ENCODE measurements around the gene GNAS. TPM values are rescaled to one million over a fixed set of nuclear protein-coding genes. Genes with fewer than 3 reads are reported as not detected.

GNAS gene
- total RNA-seq, 2 experiments from 2014 or later = 1,022 to 1,326 TPM

- Mint-ChIP-seq H3K36me3 (ENCODE audit: low read depth) (peaks cover 6% of the 10 kb centered on the region), H3K27me3 (peaks cover 41% of the 10 kb centered on the region), H3K27ac (no peak overlapping the region), H3K4me1 (peaks cover 15% of the 10 kb centered on the region), H3K4me3 (no peak overlapping the region), H3K9me3 (peaks cover 4% of the 10 kb centered on the region)
- ChIA-PET CTCF (no interaction called here), POLR2A (no interaction called here)
- DNase-seq = no peak
Observed at GRCh38 chr20:58835231-58835630, 17.3 kb upstream of the GNAS start.

GRCh38 chr20:58836616-58837204 lies 15.8 kb upstream of the GNAS start:
- H3K36me3 Mint-ChIP-seq (ENCODE audit: low read depth) = peaks cover 3% of the 10 kb centered on the region
- ChIA-PET POLR2A (no interaction called here), CTCF (no interaction called here)
- DNase-seq = no peak
- no peaks in the 10 kb centered on the region for H3K9me3 Mint-ChIP-seq
- no peak overlapping the region for H3K27ac Mint-ChIP-seq
- H3K4me1 Mint-ChIP-seq = peaks cover 19% of the 10 kb centered on the region
- peaks cover 55% of the 10 kb centered on the region for H3K27me3 Mint-ChIP-seq
- no peak overlapping the region for H3K4me3 Mint-ChIP-seq

- CTCF ChIA-PET = interaction anchor here (1.2 kb wide), 1 partner anchor 187 kb away, joined by 4 read pairs; the partner anchor contains the start of gene STX16
- no peak for DNase-seq
- H3K36me3 Mint-ChIP-seq (ENCODE audit: low read depth) = peaks cover 1% of the 10 kb centered on the region
- H3K27me3 Mint-ChIP-seq = peaks cover 58% of the 10 kb centered on the region
- H3K9me3 Mint-ChIP-seq = no peaks in the 10 kb centered on the region
- POLR2A ChIA-PET = no interaction called here
- H3K27ac Mint-ChIP-seq = no peak overlapping the region
- H3K4me1 Mint-ChIP-seq = peaks cover 20% of the 10 kb centered on the region
- H3K4me3 Mint-ChIP-seq = no peak overlapping the region
Observed at GRCh38 chr20:58837717-58838116, 14.8 kb upstream of the GNAS start.

GRCh38 chr20:58838174-58838573 lies 14.3 kb upstream of the GNAS start:
- H3K9me3 Mint-ChIP-seq = no peaks in the 10 kb centered on the region
- H3K4me1 Mint-ChIP-seq = peaks cover 20% of the 10 kb centered on the region
- H3K4me3 Mint-ChIP-seq = no peak overlapping the region
- H3K27ac Mint-ChIP-seq = no peak overlapping the region
- peaks cover 1% of the 10 kb centered on the region for H3K36me3 Mint-ChIP-seq (ENCODE audit: low read depth)
- ChIA-PET POLR2A (no interaction called here), CTCF (interaction anchor here (1.2 to 1.4 kb wide), 2 partner anchors 16 to 187 kb away, joined by 3 to 4 read pairs; partner anchors contain the start of gene STX16)
- peaks cover 59% of the 10 kb centered on the region for H3K27me3 Mint-ChIP-seq
- no peak for DNase-seq

- Mint-ChIP-seq H3K4me1 (peaks cover 20% of the 10 kb centered on the region), H3K27me3 (peaks cover 71% of the 10 kb centered on the region), H3K4me3 (no peak overlapping the region), H3K9me3 (no peaks in the 10 kb centered on the region), H3K36me3 (ENCODE audit: low read depth) (peaks cover 1% of the 10 kb centered on the region), H3K27ac (no peak overlapping the region)
- DNase-seq = peak; percentile 38
- ChIA-PET CTCF (interaction anchor here (0.5 to 1.6 kb wide), 7 partner anchors 9 to 358 kb away, joined by 3 to 5 read pairs (median 3); partner anchors contain the start of gene STX16), POLR2A (no interaction called here)
Observed at GRCh38 chr20:58839474-58839874, 13.0 kb upstream of the GNAS start.

- CTCF ChIA-PET = interaction anchor here (0.5 to 1.6 kb wide), 5 partner anchors 189 to 610 kb away, joined by 3 to 5 read pairs (median 4); partner anchors contain the start of gene STX16
- H3K27me3 Mint-ChIP-seq = peaks cover 71% of the 10 kb centered on the region
- DNase-seq = no peak
- POLR2A ChIA-PET = no interaction called here
- H3K36me3 Mint-ChIP-seq (ENCODE audit: low read depth) = peaks cover 1% of the 10 kb centered on the region
- no peak overlapping the region for H3K27ac Mint-ChIP-seq
- no peaks in the 10 kb centered on the region for H3K9me3 Mint-ChIP-seq
- H3K4me1 Mint-ChIP-seq = peaks cover 20% of the 10 kb centered on the region
- no peak overlapping the region for H3K4me3 Mint-ChIP-seq
Observed at GRCh38 chr20:58839991-58840747, 12.3 kb upstream of the GNAS start.

GRCh38 chr20:58840816-58841538 lies 11.5 kb upstream of the GNAS start:
- POLR2A ChIA-PET = no interaction called here
- Mint-ChIP-seq H3K27me3 (peaks cover 75% of the 10 kb centered on the region), H3K4me1 (peaks cover 20% of the 10 kb centered on the region), H3K36me3 (ENCODE audit: low read depth) (peaks cover 1% of the 10 kb centered on the region), H3K27ac (no peak overlapping the region), H3K9me3 (no peaks in the 10 kb centered on the region), H3K4me3 (no peak overlapping the region)
- DNase-seq = no peak
- CTCF ChIA-PET = interaction anchor here (1.6 kb wide), 1 partner anchor 359 kb away, joined by 5 read pairs; no protein-coding TSS in a partner anchor

- DNase-seq = no peak
- peaks cover 20% of the 10 kb centered on the region for H3K4me1 Mint-ChIP-seq
- peaks cover 79% of the 10 kb centered on the region for H3K27me3 Mint-ChIP-seq
- no peaks in the 10 kb centered on the region for H3K9me3 Mint-ChIP-seq
- CTCF ChIA-PET = no interaction called here
- H3K36me3 Mint-ChIP-seq (ENCODE audit: low read depth) = peaks cover 1% of the 10 kb centered on the region
- POLR2A ChIA-PET = no interaction called here
- H3K27ac Mint-ChIP-seq = no peak overlapping the region
- peak overlapping the region; percentile 4 for H3K4me3 Mint-ChIP-seq
Observed at GRCh38 chr20:58841539-58842264, 10.8 kb upstream of the GNAS start.

GRCh38 chr20:58842276-58842675 lies 10.2 kb upstream of the GNAS start:
- H3K4me1 Mint-ChIP-seq = peaks cover 25% of the 10 kb centered on the region
- ChIA-PET CTCF (no interaction called here), POLR2A (no interaction called here)
- no peak overlapping the region for H3K27ac Mint-ChIP-seq
- no peaks in the 10 kb centered on the region for H3K9me3 Mint-ChIP-seq
- H3K27me3 Mint-ChIP-seq = peaks cover 84% of the 10 kb centered on the region
- peaks cover 1% of the 10 kb centered on the region for H3K36me3 Mint-ChIP-seq (ENCODE audit: low read depth)
- DNase-seq = no peak
- H3K4me3 Mint-ChIP-seq = peak overlapping the region; percentile 4

- DNase-seq = no peak
- POLR2A ChIA-PET = no interaction called here
- Mint-ChIP-seq H3K4me3 (no peak overlapping the region), H3K27me3 (peaks cover 88% of the 10 kb centered on the region), H3K27ac (no peak overlapping the region), H3K4me1 (peaks cover 26% of the 10 kb centered on the region), H3K9me3 (no peaks in the 10 kb centered on the region), H3K36me3 (ENCODE audit: low read depth) (peaks cover 1% of the 10 kb centered on the region)
- CTCF ChIA-PET = no interaction called here
Observed at GRCh38 chr20:58843128-58843556, 9.4 kb upstream of the GNAS start.

- no peak for DNase-seq
- peaks cover 1% of the 10 kb centered on the region for H3K36me3 Mint-ChIP-seq (ENCODE audit: low read depth)
- CTCF ChIA-PET = interaction anchor here (1.7 kb wide), 1 partner anchor 195 kb away, joined by 4 read pairs; the partner anchor contains the start of gene STX16
- H3K4me1 Mint-ChIP-seq = peaks cover 37% of the 10 kb centered on the region
- H3K4me3 Mint-ChIP-seq = no peak overlapping the region
- no peak overlapping the region for H3K27ac Mint-ChIP-seq
- POLR2A ChIA-PET = interaction anchor here (0.6 kb wide), 1 partner anchor 481 kb away, joined by 3 read pairs; no protein-coding TSS in a partner anchor
- peaks cover 76% of the 10 kb centered on the region for H3K27me3 Mint-ChIP-seq
- H3K9me3 Mint-ChIP-seq = no peaks in the 10 kb centered on the region
Observed at GRCh38 chr20:58845706-58846105, 6.8 kb upstream of the GNAS start.

GRCh38 chr20:58847463-58847862 lies 5.1 kb upstream of the GNAS start:
- DNase-seq = no peak
- H3K36me3 Mint-ChIP-seq (ENCODE audit: low read depth) = no peaks in the 10 kb centered on the region
- H3K4me3 Mint-ChIP-seq = no peak overlapping the region
- peaks cover 41% of the 10 kb centered on the region for H3K4me1 Mint-ChIP-seq
- H3K27ac Mint-ChIP-seq = no peak overlapping the region
- POLR2A ChIA-PET = no interaction called here
- CTCF ChIA-PET = interaction anchor here (0.8 to 1.0 kb wide), 2 partner anchors 23 to 200 kb away, joined by 3 read pairs; no protein-coding TSS in a partner anchor
- H3K27me3 Mint-ChIP-seq = peaks cover 76% of the 10 kb centered on the region
- no peaks in the 10 kb centered on the region for H3K9me3 Mint-ChIP-seq
